ENCODE data around the gene WDR45B. TPM values are rescaled to one million over a fixed set of nuclear protein-coding genes. Genes with fewer than 3 reads are reported as not detected.

Gene WDR45B
- total and polyA plus RNA-seq, 9 donors: 43.0 to 99.3 (median 79.3) TPM

DNA sequence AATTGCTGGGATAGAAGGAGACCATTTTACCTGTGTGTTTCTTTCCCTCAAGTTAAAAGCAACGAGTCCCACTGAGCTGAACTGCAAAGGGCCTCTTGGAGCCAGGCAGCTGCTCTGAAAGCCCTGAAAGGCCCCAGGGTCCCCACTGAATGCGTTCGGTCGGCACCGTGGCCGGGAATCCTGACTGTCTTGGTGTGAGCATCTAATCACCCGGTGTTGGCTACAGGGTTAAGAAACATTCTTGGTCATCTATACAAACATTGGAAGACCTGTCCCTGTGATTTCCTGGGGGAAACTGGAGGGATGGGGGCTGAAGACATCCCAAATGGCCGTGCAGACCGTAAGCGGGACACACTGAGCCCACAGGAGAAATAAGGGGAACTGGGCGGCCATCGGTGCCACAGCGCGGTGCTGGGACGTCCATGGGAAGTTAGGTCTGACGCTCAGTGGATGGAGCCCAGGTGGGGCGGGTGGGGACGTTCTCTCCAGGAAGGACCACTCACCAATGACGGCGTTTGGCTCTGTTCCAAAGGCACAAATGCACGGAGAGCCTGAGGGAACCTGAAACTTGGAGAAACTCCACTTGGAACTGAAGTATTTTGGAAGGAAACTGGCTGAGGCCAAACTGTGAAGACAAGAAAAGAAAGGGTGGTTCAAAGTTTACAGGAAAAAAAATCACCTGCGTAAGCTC is 32.1 kb downstream of the WDR45B start:
- WGBS, 3 donors: 77 to 80% (median 79%) methylated on average over 22 of the region's 22 CpGs
- Histone ChIP-seq H3K4me1 (ENCODE audit: insufficient read depth) (no peaks in the 10 kb centered on the region), H3K36me3 (no peaks in the 10 kb centered on the region), H3K9me3 (no peaks in the 10 kb centered on the region), H3K27me3 (no peaks in the 10 kb centered on the region), H3K4me3 (no peak overlapping the region), H3K27ac (no peak overlapping the region)
- TF ChIP-seq POLR2A (IDR thresholded peaks at IDR 0.05) (no peak), EP300 (IDR thresholded peaks at IDR 0.05) (no peak)
- TF ChIP-seq, protein P1, sequence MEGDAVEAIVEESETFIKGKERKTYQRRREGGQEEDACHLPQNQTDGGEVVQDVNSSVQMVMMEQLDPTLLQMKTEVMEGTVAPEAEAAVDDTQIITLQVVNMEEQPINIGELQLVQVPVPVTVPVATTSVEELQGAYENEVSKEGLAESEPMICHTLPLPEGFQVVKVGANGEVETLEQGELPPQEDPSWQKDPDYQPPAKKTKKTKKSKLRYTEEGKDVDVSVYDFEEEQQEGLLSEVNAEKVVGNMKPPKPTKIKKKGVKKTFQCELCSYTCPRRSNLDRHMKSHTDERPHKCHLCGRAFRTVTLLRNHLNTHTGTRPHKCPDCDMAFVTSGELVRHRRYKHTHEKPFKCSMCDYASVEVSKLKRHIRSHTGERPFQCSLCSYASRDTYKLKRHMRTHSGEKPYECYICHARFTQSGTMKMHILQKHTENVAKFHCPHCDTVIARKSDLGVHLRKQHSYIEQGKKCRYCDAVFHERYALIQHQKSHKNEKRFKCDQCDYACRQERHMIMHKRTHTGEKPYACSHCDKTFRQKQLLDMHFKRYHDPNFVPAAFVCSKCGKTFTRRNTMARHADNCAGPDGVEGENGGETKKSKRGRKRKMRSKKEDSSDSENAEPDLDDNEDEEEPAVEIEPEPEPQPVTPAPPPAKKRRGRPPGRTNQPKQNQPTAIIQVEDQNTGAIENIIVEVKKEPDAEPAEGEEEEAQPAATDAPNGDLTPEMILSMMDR (IDR thresholded peaks at IDR 0.05): no peak
- intact Hi-C loops (cut with DNase I): no loop called here
- no peak for DNase-seq

DNA sequence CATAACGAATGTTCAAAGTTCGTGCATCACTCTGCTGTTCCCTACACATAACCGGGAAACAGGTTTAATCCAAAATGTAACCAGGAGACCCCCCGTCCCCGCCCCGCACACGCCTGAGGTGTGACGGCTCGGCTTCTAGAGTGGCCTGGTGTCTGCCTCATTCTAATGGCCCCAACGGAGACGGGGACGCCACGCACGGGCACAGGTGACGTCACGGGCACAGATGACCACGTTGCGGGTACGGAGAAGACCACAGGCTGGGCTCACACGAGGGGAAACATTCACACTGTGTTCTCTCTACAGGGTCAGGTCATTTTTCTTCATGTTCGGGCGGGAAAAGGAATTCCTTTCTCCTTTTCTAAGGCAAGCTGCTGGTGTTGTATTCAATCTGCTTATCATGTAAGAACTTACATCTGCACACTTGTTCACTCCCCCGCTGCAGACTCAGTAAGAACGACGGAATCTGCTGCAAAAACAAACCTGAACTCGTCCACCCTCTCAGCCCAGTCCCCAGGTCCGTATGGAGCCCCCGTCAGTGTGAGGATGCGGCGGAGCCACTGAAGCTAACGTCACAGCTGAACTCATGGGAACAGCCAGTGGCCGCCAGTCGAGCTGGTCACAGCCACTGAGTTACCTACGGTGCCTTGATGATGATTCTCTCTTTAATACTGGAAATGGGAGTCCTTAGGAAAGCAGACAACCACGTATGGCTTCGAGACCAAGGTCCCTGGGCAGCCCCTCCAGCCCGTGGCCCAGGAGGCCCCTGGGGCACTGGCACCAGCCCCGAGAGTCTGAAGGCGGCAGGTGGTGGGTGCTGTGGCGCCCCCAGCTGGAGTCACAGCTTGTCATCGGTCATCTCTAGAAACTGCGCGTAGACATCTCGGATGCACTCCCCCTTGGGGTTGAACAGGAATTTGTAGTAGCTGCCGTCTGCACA is 32.9 kb downstream of the WDR45B start:
- H3K9me3 ChIP-seq: no peaks in the 10 kb centered on the region
- H3K4me3 ChIP-seq: no peak overlapping the region
- H3K27me3 ChIP-seq: no peaks in the 10 kb centered on the region
- intact Hi-C loops (cut with DNase I): no loop called here
- H3K36me3 ChIP-seq: no peaks in the 10 kb centered on the region
- H3K4me1 ChIP-seq (ENCODE audit: insufficient read depth): no peaks in the 10 kb centered on the region
- DNase-seq: peak in 3 of 5 donors; percentile 45 to 75 (median 48)
- no peak overlapping the region for H3K27ac ChIP-seq
- WGBS, 3 donors: 61 to 67% (median 62%) methylated on average over 45 of the region's 45 CpGs
- TF ChIP-seq EP300 (IDR thresholded peaks at IDR 0.05): no peak
- TF ChIP-seq, protein P1 (IDR thresholded peaks at IDR 0.05): no peak
- no peak for TF ChIP-seq POLR2A (IDR thresholded peaks at IDR 0.05)

DNA sequence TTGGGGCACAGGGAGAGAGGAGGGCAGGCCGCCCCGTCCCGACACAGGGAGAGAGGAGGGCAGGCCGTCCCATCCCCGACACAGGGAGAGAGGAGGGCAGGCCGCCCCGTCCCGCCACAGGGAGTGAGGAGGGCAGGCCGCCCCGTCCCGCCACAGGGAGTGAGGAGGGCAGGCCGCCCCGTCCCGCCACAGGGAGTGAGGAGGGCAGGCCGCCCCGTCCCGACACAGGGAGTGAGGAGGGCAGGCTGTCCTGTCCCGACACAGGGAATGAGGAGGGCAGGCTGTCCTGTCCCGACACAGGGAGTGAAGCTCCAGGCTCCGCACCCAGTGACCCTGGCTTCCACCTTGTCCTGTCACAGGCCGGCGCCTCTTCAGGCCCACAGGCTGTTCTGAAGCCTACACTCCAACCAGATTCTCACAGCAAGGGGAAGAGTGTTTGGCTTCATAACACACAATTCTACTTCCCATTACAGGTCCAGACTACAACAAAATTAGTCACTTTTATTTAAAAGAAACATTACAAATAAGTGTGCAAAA is 34.1 kb downstream of the WDR45B start:
- Histone ChIP-seq H3K27ac (no peak overlapping the region), H3K4me3 (no peak overlapping the region), H3K4me1 (ENCODE audit: insufficient read depth) (no peaks in the 10 kb centered on the region), H3K36me3 (no peaks in the 10 kb centered on the region), H3K27me3 (no peaks in the 10 kb centered on the region), H3K9me3 (no peaks in the 10 kb centered on the region)
- no peak for TF ChIP-seq EP300 (IDR thresholded peaks at IDR 0.05)
- no peak for TF ChIP-seq POLR2A (IDR thresholded peaks at IDR 0.05)
- TF ChIP-seq, protein P1 (IDR thresholded peaks at IDR 0.05): no peak
- intact Hi-C loops (cut with DNase I): no loop called here
- DNase-seq: no peak
- 65 to 91% (median 83%) methylated on average over 9 to 17 of the region's 22 CpGs for WGBS, 3 donors

DNA sequence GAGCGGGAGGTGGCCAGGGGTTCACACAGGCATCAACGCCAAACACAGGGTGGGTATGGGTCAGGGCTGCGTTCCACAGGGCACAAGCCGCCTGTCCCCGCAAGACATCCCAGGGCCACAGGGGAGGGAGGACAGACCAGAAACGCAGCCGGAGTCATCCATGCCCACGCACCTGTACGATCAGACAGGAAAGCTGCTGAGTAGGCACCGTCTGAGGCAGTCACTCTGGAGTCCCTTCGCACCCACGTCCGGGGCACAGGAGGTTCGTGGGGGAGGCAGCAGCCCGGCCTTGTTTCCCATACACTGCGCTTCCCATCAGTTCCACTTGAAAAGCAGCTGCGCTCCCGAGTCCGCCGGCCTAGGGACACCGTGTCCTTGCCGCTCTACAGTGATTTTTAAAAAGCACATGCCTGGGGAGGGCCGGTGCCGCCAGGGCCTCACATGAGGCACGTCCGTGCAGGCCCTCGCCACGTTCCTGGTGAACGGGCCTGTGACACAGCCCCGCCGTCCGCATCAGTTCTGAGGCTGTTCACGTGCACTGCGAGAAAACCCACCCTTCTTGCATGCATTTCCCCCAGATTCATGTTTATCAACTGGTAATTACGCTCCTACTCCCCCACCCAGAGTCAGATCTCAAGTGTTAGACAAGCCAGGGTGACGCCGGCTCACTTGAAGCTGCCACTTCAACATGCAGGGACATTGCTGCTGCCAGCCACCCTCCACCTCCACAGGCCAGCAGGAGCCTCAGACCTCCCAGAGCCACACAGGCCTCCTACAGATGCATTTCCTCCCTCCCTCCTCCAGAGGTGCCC is 34.8 kb downstream of the WDR45B start:
- Histone ChIP-seq H3K4me1 (ENCODE audit: insufficient read depth) (no peaks in the 10 kb centered on the region), H3K9me3 (no peaks in the 10 kb centered on the region), H3K4me3 (no peak overlapping the region), H3K36me3 (no peaks in the 10 kb centered on the region), H3K27ac (no peak overlapping the region), H3K27me3 (no peaks in the 10 kb centered on the region)
- no peak for DNase-seq
- WGBS, 3 donors: 85 to 87% (median 85%) methylated on average over 37 of the region's 37 CpGs
- intact Hi-C loops (cut with DNase I): no loop called here
- TF ChIP-seq EP300 (IDR thresholded peaks at IDR 0.05) (no peak), POLR2A (IDR thresholded peaks at IDR 0.05) (no peak)
- TF ChIP-seq, protein P1 (IDR thresholded peaks at IDR 0.05): no peak

Measured in ovary (tissue), 9 donors.